Gastrocnemius medialis (tissue), 4 donors: ENCODE data around the gene WFDC8.

Experiments used
- CTCF ChIP-seq, 5 experiments: fragments of 450-650 bp in 3 of 5; fragments of 200-600 bp in 2 of 5; sonication (generic) in 2 of 5; IDR thresholded peaks in 4 of 5; conservative IDR thresholded peaks in 1 of 5; 1 replicate in 4 of 5; 2 replicates in 1 of 5; pipeline ENCODE4 v1.5.1; 2016 to 2019; ENCODE audit warnings: antibody characterized with exemption in 5 of 5, mild to moderate bottlenecking in 3 of 5, moderate library complexity in 3 of 5
- POLR2A ChIP-seq, 2 donors: fragments of 450-650 bp; IDR thresholded peaks; one replicate each; pipeline ENCODE4 v1.6.1; 2017; ENCODE audit warnings: antibody characterized with exemption in 2 of 2, mild to moderate bottlenecking in 2 of 2, moderate library complexity in 2 of 2

- TF ChIP-seq CTCF (IDR thresholded peaks at IDR 0.05 in 4 of 5, conservative IDR thresholded peaks at IDR 0.05 in 1 of 5), result no peak
- TF ChIP-seq POLR2A (IDR thresholded peaks at IDR 0.05), result no peak
These were observed 42.5 kb upstream of the WFDC8 start for GRCh38 chr20:45621593-45621992.
